Measurements from ENCODE around the gene SMPD3. TPM values are rescaled to one million over a fixed set of nuclear protein-coding genes. Genes with fewer than 3 reads are reported as not detected.

The SMPD3 gene
- total RNA-seq (2021) (0.99 to 1.4 TPM (median 1.2 TPM) in 3 replicates), Bru-seq, nascent RNA (percentile 12 among the genes with signal in this experiment)
- long read RNA-seq, experiment 1, full-length matches to known transcripts, result 1 of 2 reads
- long read RNA-seq, experiment 1, partial matches to known transcripts, result 1 of 2 reads
- long read RNA-seq, experiment 1, other reads (novel, unspliced or antisense), result 0 of 2 reads
- long read RNA-seq, experiment 2, partial matches to known transcripts, result 1 of 1 reads
- long read RNA-seq, experiment 2, other reads (novel, unspliced or antisense), result 0 of 1 reads
- long read RNA-seq, experiment 3, result 0 reads

GRCh38 chr16:68448360-68448970 is at the start of gene SMPD3:
Gene SMPD3 (minus strand): TSS chr16:68448508. CDS start chr16:68372181, 76,327 bp downstream.
- H3K9me3 Mint-ChIP-seq, result no peaks in the 10 kb centered on the region
- POLR2A ChIA-PET, result no interaction called here
- peak within 1 kb of the TSS; percentile 85 for H3K4me3 Mint-ChIP-seq
- peaks cover 34% of the 10 kb centered on the region for H3K27me3 Mint-ChIP-seq (ENCODE audit: low read depth)
- ATAC-seq (peak; percentile 94), DNase-seq (ENCODE audit: low spot score) (peak; percentile 100)
- H3K27ac Mint-ChIP-seq, result no peak within 1 kb of the TSS
- H3K4me1 Mint-ChIP-seq, result peaks cover 10% of the 10 kb centered on the region
- no peak for TF ChIP-seq CREB1 (CRISPR knock-in tag; IDR thresholded peaks at IDR 0.05)
- no peak; the same call in 1 of the 2 replicates for TF ChIP-seq ETV6 (CRISPR knock-in tag; IDR thresholded peaks at IDR 0.05)
- no peak for TF ChIP-seq ERG (CRISPR knock-in tag; IDR thresholded peaks at IDR 0.05)
- TF ChIP-seq MYBL2 (CRISPR knock-in tag; IDR thresholded peaks at IDR 0.05), result no peak
- peak; percentile 90 for TF ChIP-seq SP1 (CRISPR knock-in tag; conservative IDR thresholded peaks at IDR 0.05)
- no peak for TF ChIP-seq JAZF1 (CRISPR knock-in tag; IDR thresholded peaks at IDR 0.05)
- no peak for TF ChIP-seq ZNF416 (CRISPR knock-in tag; IDR thresholded peaks at IDR 0.05)
- no peak for TF ChIP-seq TP53 (CRISPR knock-in tag; IDR thresholded peaks at IDR 0.05)
- no peak for TF ChIP-seq SOX15 (CRISPR knock-in tag; IDR thresholded peaks at IDR 0.05)
- TF ChIP-seq, protein P1, sequence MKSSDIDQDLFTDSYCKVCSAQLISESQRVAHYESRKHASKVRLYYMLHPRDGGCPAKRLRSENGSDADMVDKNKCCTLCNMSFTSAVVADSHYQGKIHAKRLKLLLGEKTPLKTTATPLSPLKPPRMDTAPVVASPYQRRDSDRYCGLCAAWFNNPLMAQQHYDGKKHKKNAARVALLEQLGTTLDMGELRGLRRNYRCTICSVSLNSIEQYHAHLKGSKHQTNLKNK (CRISPR knock-in tag; IDR thresholded peaks at IDR 0.05), result no peak
- no peak for TF ChIP-seq SMAD4 (CRISPR knock-in tag; IDR thresholded peaks at IDR 0.05)
- TF ChIP-seq, protein P2, sequence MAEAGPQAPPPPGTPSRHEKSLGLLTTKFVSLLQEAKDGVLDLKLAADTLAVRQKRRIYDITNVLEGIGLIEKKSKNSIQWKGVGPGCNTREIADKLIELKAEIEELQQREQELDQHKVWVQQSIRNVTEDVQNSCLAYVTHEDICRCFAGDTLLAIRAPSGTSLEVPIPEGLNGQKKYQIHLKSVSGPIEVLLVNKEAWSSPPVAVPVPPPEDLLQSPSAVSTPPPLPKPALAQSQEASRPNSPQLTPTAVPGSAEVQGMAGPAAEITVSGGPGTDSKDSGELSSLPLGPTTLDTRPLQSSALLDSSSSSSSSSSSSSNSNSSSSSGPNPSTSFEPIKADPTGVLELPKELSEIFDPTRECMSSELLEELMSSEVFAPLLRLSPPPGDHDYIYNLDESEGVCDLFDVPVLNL (CRISPR knock-in tag; IDR thresholded peaks at IDR 0.05; ENCODE audit: borderline replicate concordance, low read depth), result no peak
- TF ChIP-seq GTF2I (CRISPR knock-in tag; conservative IDR thresholded peaks at IDR 0.05), result no peak
- TF ChIP-seq GABPB1 (CRISPR knock-in tag; IDR thresholded peaks at IDR 0.05), result no peak
- TF ChIP-seq NR2C2 (CRISPR knock-in tag; IDR thresholded peaks at IDR 0.05), result no peak
- TF ChIP-seq, protein P3, sequence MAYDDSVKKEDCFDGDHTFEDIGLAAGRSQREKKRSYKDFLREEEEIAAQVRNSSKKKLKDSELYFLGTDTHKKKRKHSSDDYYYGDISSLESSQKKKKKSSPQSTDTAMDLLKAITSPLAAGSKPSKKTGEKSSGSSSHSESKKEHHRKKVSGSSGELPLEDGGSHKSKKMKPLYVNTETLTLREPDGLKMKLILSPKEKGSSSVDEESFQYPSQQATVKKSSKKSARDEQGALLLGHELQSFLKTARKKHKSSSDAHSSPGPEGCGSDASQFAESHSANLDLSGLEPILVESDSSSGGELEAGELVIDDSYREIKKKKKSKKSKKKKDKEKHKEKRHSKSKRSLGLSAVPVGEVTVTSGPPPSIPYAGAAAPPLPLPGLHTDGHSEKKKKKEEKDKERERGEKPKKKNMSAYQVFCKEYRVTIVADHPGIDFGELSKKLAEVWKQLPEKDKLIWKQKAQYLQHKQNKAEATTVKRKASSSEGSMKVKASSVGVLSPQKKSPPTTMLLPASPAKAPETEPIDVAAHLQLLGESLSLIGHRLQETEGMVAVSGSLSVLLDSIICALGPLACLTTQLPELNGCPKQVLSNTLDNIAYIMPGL (CRISPR knock-in tag; IDR thresholded peaks at IDR 0.05), result peak; percentile 69; the same call in 1 of the 2 replicates
- TF ChIP-seq JUN (CRISPR knock-in tag; IDR thresholded peaks at IDR 0.05), result no peak
- TF ChIP-seq OVOL2 (CRISPR knock-in tag; IDR thresholded peaks at IDR 0.05; ENCODE audit: borderline replicate concordance), result no peak
- no peak for TF ChIP-seq EMX1 (CRISPR knock-in tag; IDR thresholded peaks at IDR 0.05)
- TF ChIP-seq ZNF232 (CRISPR knock-in tag; IDR thresholded peaks at IDR 0.05), result peak; percentile 59; the same call in 1 of the 2 replicates
- TF ChIP-seq CREM (CRISPR knock-in tag; IDR thresholded peaks at IDR 0.05), result peak; percentile 81
- TF ChIP-seq ELF4 (CRISPR knock-in tag; IDR thresholded peaks at IDR 0.05; ENCODE audit: low read depth), result 0 out of 2 replicates have a peak, but pooled peaks have one; percentile 69
- no peak for TF ChIP-seq TEAD4 (CRISPR knock-in tag; IDR thresholded peaks at IDR 0.05)
- TF ChIP-seq, protein P4, sequence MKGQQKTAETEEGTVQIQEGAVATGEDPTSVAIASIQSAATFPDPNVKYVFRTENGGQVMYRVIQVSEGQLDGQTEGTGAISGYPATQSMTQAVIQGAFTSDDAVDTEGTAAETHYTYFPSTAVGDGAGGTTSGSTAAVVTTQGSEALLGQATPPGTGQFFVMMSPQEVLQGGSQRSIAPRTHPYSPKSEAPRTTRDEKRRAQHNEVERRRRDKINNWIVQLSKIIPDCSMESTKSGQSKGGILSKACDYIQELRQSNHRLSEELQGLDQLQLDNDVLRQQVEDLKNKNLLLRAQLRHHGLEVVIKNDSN (CRISPR knock-in tag; IDR thresholded peaks at IDR 0.05), result no peak
- no peak for TF ChIP-seq CBFB (CRISPR knock-in tag; IDR thresholded peaks at IDR 0.05; ENCODE audit: low read depth)
- 0 out of 2 replicates have a peak, but pooled peaks have one; percentile 10 for TF ChIP-seq TCF7 (CRISPR knock-in tag; IDR thresholded peaks at IDR 0.05; ENCODE audit: low read depth)
- peak; percentile 69; the same call in 1 of the 2 replicates for TF ChIP-seq FOXP1 (CRISPR knock-in tag; IDR thresholded peaks at IDR 0.05; ENCODE audit: borderline replicate concordance)
- no peak; the same call in 1 of the 2 replicates for TF ChIP-seq TEAD1 (CRISPR knock-in tag; IDR thresholded peaks at IDR 0.05)
- TF ChIP-seq MAX (CRISPR knock-in tag; IDR thresholded peaks at IDR 0.05), result peak; percentile 68
- CTCF ChIA-PET, result interaction anchor here (0.5 to 1.5 kb wide), 15 partner anchors 12 to 187 kb away, joined by 3 to 20 read pairs (median 4); partner anchors contain the start of gene SLC7A6
- no peaks in the 10 kb centered on the region for H3K36me3 Mint-ChIP-seq

Data from WTC11 (cell line).